Mononuclear cell (primary cell): ENCODE data around the gene PTPN7. TPM values are rescaled to one million over a fixed set of nuclear protein-coding genes. Genes with fewer than 3 reads are reported as not detected.

ENCODE experiments used
- H3K27me3 ChIP-seq: 2 replicates; pipeline ENCODE4 v1.6.0; 2011; ENCODE audit warnings: low read length, control low read depth; ENCODE audit not compliant: insufficient read depth
- H3K4me1 ChIP-seq: 2 replicates; pipeline ENCODE4 v1.5.1; 2011; ENCODE audit warnings: mild to moderate bottlenecking, low read length, control low read depth; ENCODE audit not compliant: insufficient read depth
- H3K4me3 ChIP-seq: 2 replicates; pipeline ENCODE4 v1.5.1; 2011; ENCODE audit warnings: mild to moderate bottlenecking, low read length, moderate library complexity
- H3K9me3 ChIP-seq: 2 replicates; pipeline ENCODE4 v1.5.1; 2011; ENCODE audit warnings: low read depth, mild to moderate bottlenecking, control low read depth, low read length
- total RNA-seq: library from RNA; depleted of rRNA; stranded (reverse); fragments of >200 nt; gene quantifications from one replicate; pipeline ENCODE4 v1.2.3, GENCODE V29; 2012

Gene PTPN7
- total RNA-seq, 1 donor, result 51.7 TPM

GRCh38 chr1:202164271-202165037 is 4.1 kb upstream of the PTPN7 start:
- no peaks in the 10 kb centered on the region for H3K9me3 ChIP-seq
- H3K27me3 ChIP-seq, result no peaks in the 10 kb centered on the region
- H3K4me3 ChIP-seq, result no peak overlapping the region
- H3K4me1 ChIP-seq, result peaks cover 69% of the 10 kb centered on the region

- Histone ChIP-seq H3K4me3 (no peak overlapping the region), H3K27me3 (no peaks in the 10 kb centered on the region), H3K4me1 (peaks cover 78% of the 10 kb centered on the region), H3K9me3 (no peaks in the 10 kb centered on the region)
Observed at GRCh38 chr1:202163281-202164270, 3.2 kb upstream of the PTPN7 start.

- H3K27me3 ChIP-seq, result no peaks in the 10 kb centered on the region
- H3K4me3 ChIP-seq, result no peak overlapping the region
Observed at GRCh38 chr1:202162418-202163280, 2.2 kb upstream of the PTPN7 start.

GRCh38 chr1:202162047-202162417 is 1.6 kb upstream of the PTPN7 start:
- Histone ChIP-seq H3K9me3 (no peaks in the 10 kb centered on the region), H3K4me3 (no peak overlapping the region), H3K27me3 (no peaks in the 10 kb centered on the region), H3K4me1 (peaks cover 94% of the 10 kb centered on the region)

More at GRCh38 chr1:202162418-202163280, 2.2 kb upstream of the PTPN7 start:
- H3K9me3 ChIP-seq, result no peaks in the 10 kb centered on the region
- peaks cover 87% of the 10 kb centered on the region for H3K4me1 ChIP-seq

- Histone ChIP-seq H3K27me3 (no peaks in the 10 kb centered on the region), H3K4me3 (peak overlapping the region; percentile 59), H3K4me1 (peaks cover 99% of the 10 kb centered on the region), H3K9me3 (no peaks in the 10 kb centered on the region)
Observed at GRCh38 chr1:202161151-202162046, 997 bp upstream of the PTPN7 start.

GRCh38 chr1:202159534-202160371 is 649 bp downstream of the PTPN7 start:
- no peaks in the 10 kb centered on the region for H3K9me3 ChIP-seq
- peaks cover 99% of the 10 kb centered on the region for H3K4me1 ChIP-seq
- peak overlapping the region; percentile 59 for H3K4me3 ChIP-seq
- H3K27me3 ChIP-seq, result no peaks in the 10 kb centered on the region

- H3K4me1 ChIP-seq, result peaks cover 94% of the 10 kb centered on the region
- H3K27me3 ChIP-seq, result no peaks in the 10 kb centered on the region
- peak overlapping the region; percentile 59 for H3K4me3 ChIP-seq
- H3K9me3 ChIP-seq, result no peaks in the 10 kb centered on the region
Observed at GRCh38 chr1:202158810-202159533, 1.4 kb downstream of the PTPN7 start.

GRCh38 chr1:202157945-202158344 is 2.5 kb downstream of the PTPN7 start:
- no peak overlapping the region for H3K4me3 ChIP-seq
- H3K4me1 ChIP-seq, result peaks cover 84% of the 10 kb centered on the region

GRCh38 chr1:202156590-202156989 is 3.8 kb downstream of the PTPN7 start:
- Histone ChIP-seq H3K9me3 (no peaks in the 10 kb centered on the region), H3K4me1 (peaks cover 70% of the 10 kb centered on the region), H3K27me3 (no peaks in the 10 kb centered on the region), H3K4me3 (no peak overlapping the region)

More at GRCh38 chr1:202157945-202158344, 2.5 kb downstream of the PTPN7 start:
- H3K27me3 ChIP-seq, result no peaks in the 10 kb centered on the region
- H3K9me3 ChIP-seq, result no peaks in the 10 kb centered on the region

- H3K27me3 ChIP-seq, result no peaks in the 10 kb centered on the region
- no peak overlapping the region for H3K4me3 ChIP-seq
- no peaks in the 10 kb centered on the region for H3K9me3 ChIP-seq
- peaks cover 60% of the 10 kb centered on the region for H3K4me1 ChIP-seq
Observed at GRCh38 chr1:202155478-202156021, 4.9 kb downstream of the PTPN7 start.

GRCh38 chr1:202154766-202155477 is 5.5 kb downstream of the PTPN7 start:
- Histone ChIP-seq H3K4me1 (peaks cover 53% of the 10 kb centered on the region), H3K4me3 (no peak overlapping the region)

More at GRCh38 chr1:202154766-202155477, 5.5 kb downstream of the PTPN7 start:
- Histone ChIP-seq H3K27me3 (no peaks in the 10 kb centered on the region), H3K9me3 (no peaks in the 10 kb centered on the region)
